ENCODE measurements around the gene CABP2.

GRCh38 chr11:67507242-67507863, 15.9 kb downstream of the CABP2 start:
- no peak for TF ChIP-seq EP300 (IDR thresholded peaks at IDR 0.05; ENCODE audit: low read depth)
- no peak for TF ChIP-seq CTCF (IDR thresholded peaks at IDR 0.05)
- TF ChIP-seq POLR2A (IDR thresholded peaks at IDR 0.05) = no peak

Data from transverse colon (tissue), 3 donors.